ENCODE data around the gene NUDT4.

The NUDT4 gene

GRCh38 chr12:93402333-93403311, 24.9 kb downstream of the NUDT4 start:
- Histone ChIP-seq H3K36me3 (replicated peaks; ENCODE audit: insufficient read depth, low read length) (no peaks in the 10 kb centered on the region), H3K79me2 (ENCODE audit: low read length) (peaks cover 15% of the 10 kb centered on the region)

DNA sequence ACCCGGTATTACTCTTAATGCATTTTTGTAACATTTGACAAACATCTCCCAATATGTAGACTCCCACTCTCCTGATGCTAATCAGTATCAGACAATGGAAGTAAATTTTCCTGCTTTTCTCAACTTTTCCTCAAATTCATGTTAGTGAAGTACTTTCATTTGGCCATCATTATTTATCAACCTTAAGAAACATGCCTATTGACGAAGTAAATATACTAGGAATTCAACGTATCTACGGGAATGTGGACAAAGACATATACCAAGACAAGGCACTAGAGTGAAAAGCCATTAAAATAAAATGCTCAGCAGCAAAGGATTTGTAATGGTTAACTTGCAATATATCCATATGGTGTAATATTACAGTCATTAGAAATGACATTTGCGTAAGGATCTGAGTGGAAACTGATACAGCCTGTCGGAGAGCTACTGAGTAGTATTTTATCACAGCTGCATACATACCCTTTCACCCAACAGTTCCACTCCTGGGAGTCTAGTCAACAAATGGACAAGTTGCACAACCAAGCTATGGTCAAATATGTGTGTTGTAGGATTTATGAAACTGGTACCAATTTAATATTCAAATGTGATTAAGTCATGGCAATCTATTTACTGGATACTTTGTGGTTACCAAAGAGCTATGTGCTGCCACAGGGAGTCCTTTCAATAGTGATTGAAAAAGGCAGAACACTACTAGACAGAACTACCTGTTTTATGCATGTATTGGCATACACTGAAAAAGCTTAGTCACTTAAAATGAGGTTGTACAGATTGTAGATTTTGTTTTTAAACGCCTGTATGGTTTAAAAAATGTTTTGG, 26.5 kb downstream of the NUDT4 start:
- Histone ChIP-seq H3K27ac (ENCODE audit: low read length) (no peak overlapping the region), H3K4me2 (ENCODE audit: low read depth, low read length) (no peak overlapping the region), H3K4me3 (ENCODE audit: low read length) (no peak overlapping the region), H3K4me1 (ENCODE audit: low read length) (peaks cover 8% of the 10 kb centered on the region), H3K79me2 (ENCODE audit: low read length) (peaks cover 16% of the 10 kb centered on the region), H3K9me3 (replicated peaks; ENCODE audit: insufficient read depth, low read length) (no peaks in the 10 kb centered on the region), H4K20me1 (ENCODE audit: insufficient read depth, low read length) (no peaks in the 10 kb centered on the region), H3K9ac (ENCODE audit: low read length) (no peak overlapping the region), H2AFZ (ENCODE audit: low read length) (no peak overlapping the region), H3K36me3 (replicated peaks; ENCODE audit: insufficient read depth, low read length) (no peaks in the 10 kb centered on the region), H3K9me2 (replicated peaks; ENCODE audit: insufficient read depth, low read length) (no peaks in the 10 kb centered on the region), H3F3A (ENCODE audit: insufficient read depth, low read length) (no peaks in the 10 kb centered on the region), H3K27me3 (replicated peaks; ENCODE audit: insufficient read depth, low read length) (no peaks in the 10 kb centered on the region)
- DNase-seq: no peak
- TF ChIP-seq EZH2 (optimal IDR thresholded peaks at IDR 0.05; ENCODE audit: low read depth, low read length): no peak
- TF ChIP-seq, protein P1, sequence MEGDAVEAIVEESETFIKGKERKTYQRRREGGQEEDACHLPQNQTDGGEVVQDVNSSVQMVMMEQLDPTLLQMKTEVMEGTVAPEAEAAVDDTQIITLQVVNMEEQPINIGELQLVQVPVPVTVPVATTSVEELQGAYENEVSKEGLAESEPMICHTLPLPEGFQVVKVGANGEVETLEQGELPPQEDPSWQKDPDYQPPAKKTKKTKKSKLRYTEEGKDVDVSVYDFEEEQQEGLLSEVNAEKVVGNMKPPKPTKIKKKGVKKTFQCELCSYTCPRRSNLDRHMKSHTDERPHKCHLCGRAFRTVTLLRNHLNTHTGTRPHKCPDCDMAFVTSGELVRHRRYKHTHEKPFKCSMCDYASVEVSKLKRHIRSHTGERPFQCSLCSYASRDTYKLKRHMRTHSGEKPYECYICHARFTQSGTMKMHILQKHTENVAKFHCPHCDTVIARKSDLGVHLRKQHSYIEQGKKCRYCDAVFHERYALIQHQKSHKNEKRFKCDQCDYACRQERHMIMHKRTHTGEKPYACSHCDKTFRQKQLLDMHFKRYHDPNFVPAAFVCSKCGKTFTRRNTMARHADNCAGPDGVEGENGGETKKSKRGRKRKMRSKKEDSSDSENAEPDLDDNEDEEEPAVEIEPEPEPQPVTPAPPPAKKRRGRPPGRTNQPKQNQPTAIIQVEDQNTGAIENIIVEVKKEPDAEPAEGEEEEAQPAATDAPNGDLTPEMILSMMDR (IDR thresholded peaks at IDR 0.05; ENCODE audit: low read length): no peak
- TF ChIP-seq EZH2phosphoT487 (IDR thresholded peaks at IDR 0.05; ENCODE audit: low read length): no peak

More at GRCh38 chr12:93402333-93403311, 24.9 kb downstream of the NUDT4 start:
- no peak for DNase-seq
- no peaks in the 10 kb centered on the region for H3F3A ChIP-seq (ENCODE audit: insufficient read depth, low read length)
- no peaks in the 10 kb centered on the region for H4K20me1 ChIP-seq (ENCODE audit: insufficient read depth, low read length)
- no peaks in the 10 kb centered on the region for H3K9me3 ChIP-seq (replicated peaks; ENCODE audit: insufficient read depth, low read length)
- H3K27me3 ChIP-seq (replicated peaks; ENCODE audit: insufficient read depth, low read length): no peaks in the 10 kb centered on the region
- TF ChIP-seq EZH2phosphoT487 (IDR thresholded peaks at IDR 0.05; ENCODE audit: low read length) (no peak), EZH2 (optimal IDR thresholded peaks at IDR 0.05; ENCODE audit: low read depth, low read length) (no peak)
- TF ChIP-seq, protein P1 (IDR thresholded peaks at IDR 0.05; ENCODE audit: low read length): no peak
- no peak overlapping the region for H3K9ac ChIP-seq (ENCODE audit: low read length)
- no peaks in the 10 kb centered on the region for H3K9me2 ChIP-seq (replicated peaks; ENCODE audit: insufficient read depth, low read length)
- H3K27ac ChIP-seq (ENCODE audit: low read length): no peak overlapping the region
- no peak overlapping the region for H2AFZ ChIP-seq (ENCODE audit: low read length)
- H3K4me1 ChIP-seq (ENCODE audit: low read length): peaks cover 8% of the 10 kb centered on the region
- H3K4me3 ChIP-seq (ENCODE audit: low read length): no peak overlapping the region
- H3K4me2 ChIP-seq (ENCODE audit: low read depth, low read length): no peak overlapping the region

- H3K4me2 ChIP-seq (ENCODE audit: low read depth, low read length): no peak overlapping the region
- no peaks in the 10 kb centered on the region for H3K9me3 ChIP-seq (replicated peaks; ENCODE audit: insufficient read depth, low read length)
- no peak for TF ChIP-seq EZH2phosphoT487 (IDR thresholded peaks at IDR 0.05; ENCODE audit: low read length)
- no peak for TF ChIP-seq EZH2 (optimal IDR thresholded peaks at IDR 0.05; ENCODE audit: low read depth, low read length)
- TF ChIP-seq, protein P1 (IDR thresholded peaks at IDR 0.05; ENCODE audit: low read length): no peak
- H3K9ac ChIP-seq (ENCODE audit: low read length): no peak overlapping the region
- no peak for DNase-seq
- peaks cover 19% of the 10 kb centered on the region for H3K79me2 ChIP-seq (ENCODE audit: low read length)
- H3K27ac ChIP-seq (ENCODE audit: low read length): no peak overlapping the region
- no peaks in the 10 kb centered on the region for H3K27me3 ChIP-seq (replicated peaks; ENCODE audit: insufficient read depth, low read length)
- 0 out of 2 replicates have a peak, but pooled peaks cover 2% of the 10 kb centered on the region for H3F3A ChIP-seq (ENCODE audit: insufficient read depth, low read length)
- H4K20me1 ChIP-seq (ENCODE audit: insufficient read depth, low read length): no peaks in the 10 kb centered on the region
- H3K9me2 ChIP-seq (replicated peaks; ENCODE audit: insufficient read depth, low read length): no peaks in the 10 kb centered on the region
- no peak overlapping the region for H3K4me3 ChIP-seq (ENCODE audit: low read length)
- peaks cover 8% of the 10 kb centered on the region for H3K4me1 ChIP-seq (ENCODE audit: low read length)
- H3K36me3 ChIP-seq (replicated peaks; ENCODE audit: insufficient read depth, low read length): no peaks in the 10 kb centered on the region
- no peak overlapping the region for H2AFZ ChIP-seq (ENCODE audit: low read length)
Observed at GRCh38 chr12:93404961-93405849, 27.5 kb downstream of the NUDT4 start.

Data from MM.1S (cell line).